ENCODE data around the gene WSCD1. TPM values are rescaled to one million over a fixed set of nuclear protein-coding genes. Genes with fewer than 3 reads are reported as not detected.

The WSCD1 gene
- total and polyA plus RNA-seq, 3 donors from 2014 or later, result 11.6 to 33.8 (median 12.9) TPM

DNA sequence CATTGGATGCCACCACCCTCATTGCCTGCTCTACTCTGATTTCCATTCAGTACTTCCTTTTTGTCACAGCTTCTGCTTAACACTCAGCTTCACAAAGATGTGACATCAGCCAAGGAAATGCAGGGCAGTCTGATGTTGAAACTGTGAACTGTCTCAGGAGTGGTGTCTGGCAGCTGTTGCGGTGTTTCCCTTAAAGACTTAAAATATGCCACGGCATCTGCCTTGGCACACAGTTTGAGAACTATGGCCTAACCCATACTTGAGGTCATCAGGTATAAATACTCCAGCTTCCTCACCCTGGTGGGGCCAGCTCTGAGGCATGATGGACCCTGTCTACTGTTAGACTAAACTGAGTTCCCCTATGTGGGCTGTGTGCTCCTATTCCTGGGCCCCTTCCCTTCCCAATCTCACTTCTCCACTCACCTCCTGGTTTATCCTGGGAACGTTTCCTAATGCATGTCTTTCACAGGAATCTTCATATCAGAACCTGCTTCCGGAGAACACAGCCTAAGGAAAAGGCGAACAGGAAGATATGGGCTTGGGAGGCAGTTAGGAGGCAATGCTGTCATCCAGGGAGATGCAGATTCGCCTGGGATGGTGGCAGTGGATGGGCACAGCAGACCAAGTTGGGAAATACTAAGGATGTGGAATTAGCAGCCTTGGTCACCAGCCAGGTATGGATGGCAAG lies 96.5 kb downstream of the WSCD1 start:
- TF ChIP-seq, protein P1, sequence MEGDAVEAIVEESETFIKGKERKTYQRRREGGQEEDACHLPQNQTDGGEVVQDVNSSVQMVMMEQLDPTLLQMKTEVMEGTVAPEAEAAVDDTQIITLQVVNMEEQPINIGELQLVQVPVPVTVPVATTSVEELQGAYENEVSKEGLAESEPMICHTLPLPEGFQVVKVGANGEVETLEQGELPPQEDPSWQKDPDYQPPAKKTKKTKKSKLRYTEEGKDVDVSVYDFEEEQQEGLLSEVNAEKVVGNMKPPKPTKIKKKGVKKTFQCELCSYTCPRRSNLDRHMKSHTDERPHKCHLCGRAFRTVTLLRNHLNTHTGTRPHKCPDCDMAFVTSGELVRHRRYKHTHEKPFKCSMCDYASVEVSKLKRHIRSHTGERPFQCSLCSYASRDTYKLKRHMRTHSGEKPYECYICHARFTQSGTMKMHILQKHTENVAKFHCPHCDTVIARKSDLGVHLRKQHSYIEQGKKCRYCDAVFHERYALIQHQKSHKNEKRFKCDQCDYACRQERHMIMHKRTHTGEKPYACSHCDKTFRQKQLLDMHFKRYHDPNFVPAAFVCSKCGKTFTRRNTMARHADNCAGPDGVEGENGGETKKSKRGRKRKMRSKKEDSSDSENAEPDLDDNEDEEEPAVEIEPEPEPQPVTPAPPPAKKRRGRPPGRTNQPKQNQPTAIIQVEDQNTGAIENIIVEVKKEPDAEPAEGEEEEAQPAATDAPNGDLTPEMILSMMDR (IDR thresholded peaks at IDR 0.05), result no peak
- TF ChIP-seq POLR2A (IDR thresholded peaks at IDR 0.05), result no peak
- H3K36me3 ChIP-seq (ENCODE audit: low read depth, missing control alignments), result no peaks in the 10 kb centered on the region
- no peak overlapping the region for H3K27ac ChIP-seq
- no peak for DNase-seq
- 71 to 84% methylated on average over 6 of the region's 6 CpGs for WGBS, 2 donors
- H3K9me3 ChIP-seq, result no peaks in the 10 kb centered on the region
- H3K27me3 ChIP-seq, result no peaks in the 10 kb centered on the region
- H3K4me1 ChIP-seq, result no peaks in the 10 kb centered on the region
- no peak overlapping the region for H3K4me3 ChIP-seq
- intact Hi-C loops (cut with DNase I; ENCODE audit: low total_unique reads), result no loop called here

DNA sequence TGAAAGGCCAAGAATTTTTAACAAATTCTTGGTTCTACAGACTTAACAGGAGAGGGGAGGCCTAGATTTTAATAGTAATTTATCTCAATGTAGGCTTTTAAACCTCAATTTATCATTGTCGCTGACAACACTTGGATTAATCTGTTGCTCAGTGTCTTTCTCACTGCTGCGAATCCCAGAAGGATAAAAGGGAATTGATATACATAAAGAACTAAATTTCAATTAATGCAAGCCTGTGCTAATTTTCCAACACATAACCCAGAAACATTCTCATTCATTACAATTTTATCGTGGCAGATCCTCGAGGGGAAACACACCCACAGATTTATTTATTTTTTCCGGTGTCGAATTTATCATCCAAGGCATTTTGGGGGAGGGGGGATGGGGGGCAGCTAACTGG lies 98.1 kb downstream of the WSCD1 start:
- Histone ChIP-seq H3K36me3 (ENCODE audit: low read depth, missing control alignments) (no peaks in the 10 kb centered on the region), H3K4me1 (no peaks in the 10 kb centered on the region), H3K4me3 (no peak overlapping the region), H3K27me3 (no peaks in the 10 kb centered on the region), H3K27ac (no peak overlapping the region), H3K9me3 (no peaks in the 10 kb centered on the region)
- intact Hi-C loops (cut with DNase I; ENCODE audit: low total_unique reads), result no loop called here
- DNase-seq, result no peak
- TF ChIP-seq, protein P1 (IDR thresholded peaks at IDR 0.05), result no peak
- no peak for TF ChIP-seq POLR2A (IDR thresholded peaks at IDR 0.05)
- WGBS, 2 donors, result 66 to 74% methylated on average over 6 of the region's 6 CpGs

DNA sequence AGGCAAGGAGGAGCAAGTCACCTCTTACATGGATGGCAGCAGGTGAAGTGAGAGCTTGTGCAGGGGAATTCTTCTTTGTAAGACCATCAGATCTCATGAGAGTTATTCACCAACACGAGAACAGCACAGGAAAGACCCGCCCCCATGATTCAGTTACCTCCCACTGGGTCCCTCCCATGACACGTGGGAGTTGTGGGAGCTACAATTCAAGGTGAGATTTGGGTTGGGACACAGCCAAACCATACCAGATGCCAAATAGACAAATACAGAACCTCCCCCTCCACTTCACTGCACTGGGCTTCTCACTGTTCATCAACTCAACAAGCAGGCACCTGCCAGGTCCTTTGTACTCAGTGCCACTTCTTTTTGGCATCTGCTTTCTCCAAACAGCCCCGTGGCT lies 100.2 kb downstream of the WSCD1 start:
- H3K27ac ChIP-seq, result no peak overlapping the region
- intact Hi-C loops (cut with DNase I; ENCODE audit: low total_unique reads), result no loop called here
- 71 to 86% methylated on average over 4 of the region's 4 CpGs for WGBS, 2 donors

DNA sequence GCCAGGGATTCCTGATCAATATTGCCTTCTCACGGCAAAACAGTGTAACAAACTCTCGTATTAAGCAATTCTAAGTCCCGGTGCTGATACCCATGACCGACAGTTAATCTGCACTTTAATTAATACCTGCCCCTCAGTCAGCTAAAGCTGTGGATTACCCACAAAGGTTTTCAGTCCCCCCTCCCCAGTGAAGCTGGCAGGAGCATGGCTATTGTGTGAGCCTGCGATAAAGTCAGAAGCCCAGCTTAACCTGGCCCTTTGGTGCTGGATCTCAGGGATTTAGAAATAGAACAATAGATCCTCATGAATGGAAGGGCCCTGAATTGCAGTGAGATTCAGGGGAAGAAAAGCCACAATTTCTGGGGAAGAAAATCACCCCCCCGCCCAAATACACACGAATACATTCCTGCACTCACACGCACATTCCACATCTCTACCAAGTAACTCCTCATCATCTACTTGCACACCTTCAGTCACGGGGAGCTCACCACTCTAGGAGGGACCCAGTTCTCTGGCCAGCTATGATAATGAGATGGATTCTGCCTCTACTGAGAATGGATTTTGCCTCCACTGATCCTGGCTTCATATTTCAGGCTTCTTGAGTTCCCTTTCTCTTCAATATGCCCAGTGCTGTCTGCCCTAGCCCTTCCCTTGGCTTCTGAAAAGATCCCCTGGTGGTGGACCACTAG lies 102.6 kb downstream of the WSCD1 start:
- intact Hi-C loops (cut with DNase I; ENCODE audit: low total_unique reads), result no loop called here
- Histone ChIP-seq H3K36me3 (ENCODE audit: low read depth, missing control alignments) (no peaks in the 10 kb centered on the region), H3K27ac (no peak overlapping the region), H3K4me3 (no peak overlapping the region), H3K9me3 (no peaks in the 10 kb centered on the region), H3K4me1 (no peaks in the 10 kb centered on the region), H3K27me3 (no peaks in the 10 kb centered on the region)
- TF ChIP-seq, protein P1 (IDR thresholded peaks at IDR 0.05), result no peak
- no peak for TF ChIP-seq POLR2A (IDR thresholded peaks at IDR 0.05)
- no peak for DNase-seq
- 76 to 82% methylated on average over 9 of the region's 9 CpGs for WGBS, 2 donors

More for the DNA sequence above, 100.2 kb downstream of the WSCD1 start:
- Histone ChIP-seq H3K9me3 (no peaks in the 10 kb centered on the region), H3K36me3 (ENCODE audit: low read depth, missing control alignments) (no peaks in the 10 kb centered on the region), H3K4me3 (no peak overlapping the region), H3K4me1 (no peaks in the 10 kb centered on the region), H3K27me3 (no peaks in the 10 kb centered on the region)
- TF ChIP-seq, protein P1 (IDR thresholded peaks at IDR 0.05), result no peak
- TF ChIP-seq POLR2A (IDR thresholded peaks at IDR 0.05), result no peak
- DNase-seq, result no peak

All from testis (tissue), 3 donors.